Stomach (tissue), 4 donors: Measurements from ENCODE around the gene ADIRF.
"Not testable (repeated sequence)": the region's sequence is repeated elsewhere in the genome, so short reads cannot be mapped to it uniquely, and the experiment has no call there.

ENCODE experiments used
- EP300 ChIP-seq: sonication (generic); formaldehyde crosslinking; IDR thresholded peaks from one replicate; pipeline ENCODE4 v1.6.1; 2017; ENCODE audit warnings: antibody characterized with exemption
- POLR2A ChIP-seq, 4 donors: fragments of 450-650 bp; IDR thresholded peaks; one replicate each; pipeline ENCODE4 v1.6.1; 2016; ENCODE audit warnings: antibody characterized with exemption in 4 of 4, control low read depth in 2 of 4, mild to moderate bottlenecking in 1 of 4, moderate library complexity in 1 of 4
- POLR2AphosphoS5 ChIP-seq, 3 donors: sonication (generic); formaldehyde crosslinking; IDR thresholded peaks; one replicate each; pipeline ENCODE4 v1.6.1; 2016; ENCODE audit warnings: antibody characterized with exemption in 3 of 3
- TF ChIP-seq, protein P1 (sequence below), 7 experiments: fragments of 450-650 bp in 4 of 7; fragments of 200-600 bp in 3 of 7; sonication (generic) in 3 of 7; IDR thresholded peaks; one replicate each; pipeline ENCODE4 v1.5.1; 2016 to 2019; ENCODE audit warnings: antibody characterized with exemption in 7 of 7, control low read depth in 2 of 7, mild to moderate bottlenecking in 1 of 7

GRCh38 chr10:86934162-86934711 is 34.0 kb upstream of the ADIRF start:
- TF ChIP-seq, protein P1, sequence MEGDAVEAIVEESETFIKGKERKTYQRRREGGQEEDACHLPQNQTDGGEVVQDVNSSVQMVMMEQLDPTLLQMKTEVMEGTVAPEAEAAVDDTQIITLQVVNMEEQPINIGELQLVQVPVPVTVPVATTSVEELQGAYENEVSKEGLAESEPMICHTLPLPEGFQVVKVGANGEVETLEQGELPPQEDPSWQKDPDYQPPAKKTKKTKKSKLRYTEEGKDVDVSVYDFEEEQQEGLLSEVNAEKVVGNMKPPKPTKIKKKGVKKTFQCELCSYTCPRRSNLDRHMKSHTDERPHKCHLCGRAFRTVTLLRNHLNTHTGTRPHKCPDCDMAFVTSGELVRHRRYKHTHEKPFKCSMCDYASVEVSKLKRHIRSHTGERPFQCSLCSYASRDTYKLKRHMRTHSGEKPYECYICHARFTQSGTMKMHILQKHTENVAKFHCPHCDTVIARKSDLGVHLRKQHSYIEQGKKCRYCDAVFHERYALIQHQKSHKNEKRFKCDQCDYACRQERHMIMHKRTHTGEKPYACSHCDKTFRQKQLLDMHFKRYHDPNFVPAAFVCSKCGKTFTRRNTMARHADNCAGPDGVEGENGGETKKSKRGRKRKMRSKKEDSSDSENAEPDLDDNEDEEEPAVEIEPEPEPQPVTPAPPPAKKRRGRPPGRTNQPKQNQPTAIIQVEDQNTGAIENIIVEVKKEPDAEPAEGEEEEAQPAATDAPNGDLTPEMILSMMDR (IDR thresholded peaks at IDR 0.05) = not testable (repeated sequence)
- not testable (repeated sequence) for TF ChIP-seq POLR2A (IDR thresholded peaks at IDR 0.05); POLR2AphosphoS5 (IDR thresholded peaks at IDR 0.05); EP300
